Measurements from ENCODE around the gene PPP4R1. TPM values are rescaled to one million over a fixed set of nuclear protein-coding genes. Genes with fewer than 3 reads are reported as not detected.

Gene PPP4R1
- total RNA-seq, 1 experiment from 2014 or later: 106 TPM

DNA sequence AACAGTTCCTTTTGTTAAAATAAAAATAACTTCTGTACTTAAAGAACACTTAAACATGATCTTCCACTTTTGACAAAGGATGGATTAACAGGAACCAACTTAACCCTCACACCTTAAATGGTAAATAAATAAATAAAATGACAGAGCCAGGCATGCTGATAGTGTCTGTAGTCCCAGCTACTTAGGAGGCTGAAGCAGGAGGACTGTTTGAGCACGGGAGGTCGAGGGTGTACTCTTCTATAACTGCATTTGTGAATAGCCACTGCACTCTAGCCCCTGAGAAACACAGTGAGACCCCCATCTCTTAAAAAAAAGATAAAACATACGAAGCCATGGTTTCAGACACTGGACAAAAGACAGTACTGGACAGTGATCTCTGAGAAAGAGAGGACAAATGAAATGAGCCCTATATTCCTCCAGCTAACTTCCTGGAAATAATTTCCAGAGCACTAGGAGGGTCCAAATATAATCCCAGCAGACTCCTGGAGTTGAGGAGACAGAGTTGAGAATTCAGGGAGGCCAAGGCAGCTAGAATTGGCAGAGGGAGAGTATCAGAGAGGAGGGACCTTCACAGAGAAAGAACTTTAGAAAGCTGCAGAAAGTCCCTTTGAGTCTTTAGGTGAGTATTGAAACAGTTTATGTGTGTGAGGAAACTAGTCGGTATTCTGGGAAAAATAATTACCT lies 17.4 kb downstream of the PPP4R1 start:
- Histone ChIP-seq H3K9ac (ENCODE audit: extremely low read depth, insufficient read length, low read length) (no peak overlapping the region), H3K79me2 (ENCODE audit: insufficient read depth, low read length) (peaks cover 5% of the 10 kb centered on the region), H3K56ac (ENCODE audit: insufficient read length, low read depth, low read length) (no peak overlapping the region), H3K4me2 (ENCODE audit: insufficient read depth, insufficient read length, low read length) (no peak overlapping the region), H4K20me1 (ENCODE audit: control insufficient read depth, insufficient read depth, insufficient read length) (no peaks in the 10 kb centered on the region), H2BK20ac (ENCODE audit: low read depth, low read length, poor library complexity, severe bottlenecking) (no peak overlapping the region), H2BK12ac (ENCODE audit: insufficient read length, low read depth, low read length) (no peak overlapping the region), H3K9me3 (ENCODE audit: control insufficient read depth, low read depth, low read length) (no peaks in the 10 kb centered on the region), H3K27ac (ENCODE audit: insufficient read length, low read depth, low read length) (no peak overlapping the region), H2BK15ac (ENCODE audit: low read depth, low read length) (no peak overlapping the region), H3K14ac (ENCODE audit: insufficient read depth, low read length) (no peak overlapping the region), H3K4me1 (ENCODE audit: insufficient read depth, low read length) (no peaks in the 10 kb centered on the region), H2AK5ac (ENCODE audit: insufficient read length, low read length) (no peak overlapping the region), H3K79me1 (ENCODE audit: insufficient read depth, low read depth, low read length, poor library complexity, severe bottlenecking) (peaks cover 4% of the 10 kb centered on the region), H4K5ac (ENCODE audit: insufficient read length, low read depth, low read length) (no peak overlapping the region), H3K18ac (ENCODE audit: insufficient read length, low read depth, low read length) (no peak overlapping the region), H2AFZ (ENCODE audit: low read length) (no peak overlapping the region), H4K8ac (replicated peaks; ENCODE audit: insufficient read length, low read depth, low read length) (no peak overlapping the region), H4K91ac (ENCODE audit: insufficient read length, low read depth, low read length) (no peak overlapping the region), H3T11ph (ENCODE audit: low read length) (no peak overlapping the region), H3K4ac (ENCODE audit: low read depth, low read length) (no peak overlapping the region), H3K23ac (ENCODE audit: insufficient read length, low read depth, low read length) (no peak overlapping the region), H3K27me3 (ENCODE audit: insufficient read depth, low read length) (no peaks in the 10 kb centered on the region), H2BK5ac (ENCODE audit: insufficient read length, low read length) (no peak overlapping the region), H3K23me2 (ENCODE audit: insufficient read length, low read depth, low read length, poor library complexity, severe bottlenecking) (no peaks in the 10 kb centered on the region), H2BK120ac (ENCODE audit: low read depth, low read length, poor library complexity, severe bottlenecking) (no peak overlapping the region)
- Mint-ChIP-seq H3K4me1 (peaks cover 6 to 17% of the 10 kb centered on the region in 2 experiments; a peak in 3 of 4 replicates), H3K4me3 (no peak overlapping the region), H3K36me3 (ENCODE audit: insufficient read depth in 1 of 3, low read depth in 3 of 3) (peaks cover 17 to 32% (median 28%) of the 10 kb centered on the region in 3 experiments), H3K27me3 (ENCODE audit: low read depth) (no peaks in the 10 kb centered on the region), H3K27ac (peak overlapping the region; percentile 5 to 67 (median 54); a peak in 5 of 7 replicates), H3K9me3 (peaks cover 12 to 18% of the 10 kb centered on the region in 2 experiments)
- WGBS (ENCODE audit: extremely low coverage, insufficient read length, low lambda C conversion rate): no CpG with 5 or more reads among the region's 4 CpGs
- no peak for DNase-seq
- TF ChIP-seq, protein P1, sequence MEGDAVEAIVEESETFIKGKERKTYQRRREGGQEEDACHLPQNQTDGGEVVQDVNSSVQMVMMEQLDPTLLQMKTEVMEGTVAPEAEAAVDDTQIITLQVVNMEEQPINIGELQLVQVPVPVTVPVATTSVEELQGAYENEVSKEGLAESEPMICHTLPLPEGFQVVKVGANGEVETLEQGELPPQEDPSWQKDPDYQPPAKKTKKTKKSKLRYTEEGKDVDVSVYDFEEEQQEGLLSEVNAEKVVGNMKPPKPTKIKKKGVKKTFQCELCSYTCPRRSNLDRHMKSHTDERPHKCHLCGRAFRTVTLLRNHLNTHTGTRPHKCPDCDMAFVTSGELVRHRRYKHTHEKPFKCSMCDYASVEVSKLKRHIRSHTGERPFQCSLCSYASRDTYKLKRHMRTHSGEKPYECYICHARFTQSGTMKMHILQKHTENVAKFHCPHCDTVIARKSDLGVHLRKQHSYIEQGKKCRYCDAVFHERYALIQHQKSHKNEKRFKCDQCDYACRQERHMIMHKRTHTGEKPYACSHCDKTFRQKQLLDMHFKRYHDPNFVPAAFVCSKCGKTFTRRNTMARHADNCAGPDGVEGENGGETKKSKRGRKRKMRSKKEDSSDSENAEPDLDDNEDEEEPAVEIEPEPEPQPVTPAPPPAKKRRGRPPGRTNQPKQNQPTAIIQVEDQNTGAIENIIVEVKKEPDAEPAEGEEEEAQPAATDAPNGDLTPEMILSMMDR (conservative IDR thresholded peaks at IDR 0.05): no peak

All from H9 (cell line).